Measurements from ENCODE around the gene ALG12. TPM values are rescaled to one million over a fixed set of nuclear protein-coding genes. Genes with fewer than 3 reads are reported as not detected.

ALG12 gene
- total and polyA plus RNA-seq, 2 donors from 2014 or later = 27.2 to 28.4 TPM

- H3K4me1 ChIP-seq (ENCODE audit: control insufficient read depth in 2 of 3, insufficient read depth in 2 of 3, low read depth in 1 of 3, low read length in 3 of 3) = peaks cover 0 to 3% (median 0%) of the 10 kb centered on the region in 3 donors
- H3K36me3 ChIP-seq (ENCODE audit: control insufficient read depth in 2 of 3, insufficient read depth in 3 of 3, low read length in 3 of 3) = peaks cover 9 to 20% (median 16%) of the 10 kb centered on the region in 3 donors
- no peak overlapping the region for H3K9ac ChIP-seq (ENCODE audit: low read length in 3 of 3)
- H3K27ac ChIP-seq (ENCODE audit: low read depth in 2 of 2, low read length in 2 of 2) = no peak overlapping the region
- H3K27me3 ChIP-seq (ENCODE audit: control insufficient read depth, insufficient read depth, low read length) = no peaks in the 10 kb centered on the region
- DNase-seq (no peak), FAIRE-seq (no peak)
- H3K9me3 ChIP-seq (ENCODE audit: control insufficient read depth in 2 of 3, insufficient read depth in 1 of 3, low read length in 3 of 3) = peaks cover 0 to 6% (median 4%) of the 10 kb centered on the region in 3 donors
- intact Hi-C loops (cut with DNase I) = no loop called here
- TF ChIP-seq CTCF (IDR thresholded peaks at IDR 0.05; ENCODE audit: borderline replicate concordance, extremely low read depth, insufficient read depth) = no peak
- no peak overlapping the region for H3K4me3 ChIP-seq (ENCODE audit: low read length in 3 of 3)
These were observed 21.1 kb downstream of the ALG12 start for GRCh38 chr22:49897015-49897684.

- intact Hi-C loops (cut with DNase I) = no loop called here
- H3K9me3 ChIP-seq (ENCODE audit: control insufficient read depth in 2 of 3, insufficient read depth in 1 of 3, low read length in 3 of 3) = peaks cover 0 to 6% (median 0%) of the 10 kb centered on the region in 3 donors
- peaks cover 2 to 11% (median 7%) of the 10 kb centered on the region in 3 donors for H3K36me3 ChIP-seq (ENCODE audit: control insufficient read depth in 2 of 3, insufficient read depth in 3 of 3, low read length in 3 of 3)
- no peak for TF ChIP-seq CTCF (IDR thresholded peaks at IDR 0.05; ENCODE audit: borderline replicate concordance, extremely low read depth, insufficient read depth)
- H3K27ac ChIP-seq (ENCODE audit: low read depth in 2 of 2, low read length in 2 of 2) = no peak overlapping the region
- H3K9ac ChIP-seq (ENCODE audit: low read length in 3 of 3) = no peak overlapping the region
- FAIRE-seq = no peak
- H3K4me1 ChIP-seq (ENCODE audit: control insufficient read depth in 2 of 3, insufficient read depth in 2 of 3, low read depth in 1 of 3, low read length in 3 of 3) = no peaks in the 10 kb centered on the region
- DNase-seq = peak in 2 of 5 donors; percentile 29
- no peaks in the 10 kb centered on the region for H3K27me3 ChIP-seq (ENCODE audit: control insufficient read depth, insufficient read depth, low read length)
- no peak overlapping the region for H3K4me3 ChIP-seq (ENCODE audit: low read length in 3 of 3)
These were observed 22.0 kb downstream of the ALG12 start for GRCh38 chr22:49896201-49896600.

- peaks cover 0 to 4% (median 3%) of the 10 kb centered on the region in 3 donors for H3K36me3 ChIP-seq (ENCODE audit: control insufficient read depth in 2 of 3, insufficient read depth in 3 of 3, low read length in 3 of 3)
- no peaks in the 10 kb centered on the region for H3K4me1 ChIP-seq (ENCODE audit: control insufficient read depth in 2 of 3, insufficient read depth in 2 of 3, low read depth in 1 of 3, low read length in 3 of 3)
- FAIRE-seq = no peak
- H3K9ac ChIP-seq (ENCODE audit: low read length in 3 of 3) = no peak overlapping the region
- intact Hi-C loops (cut with DNase I) = no loop called here
- H3K4me3 ChIP-seq (ENCODE audit: low read length in 3 of 3) = no peak overlapping the region
- no peak overlapping the region for H3K27ac ChIP-seq (ENCODE audit: low read depth in 2 of 2, low read length in 2 of 2)
- H3K9me3 ChIP-seq (ENCODE audit: control insufficient read depth in 2 of 3, insufficient read depth in 1 of 3, low read length in 3 of 3) = peaks cover 0 to 14% (median 0%) of the 10 kb centered on the region in 3 donors
- no peaks in the 10 kb centered on the region for H3K27me3 ChIP-seq (ENCODE audit: control insufficient read depth, insufficient read depth, low read length)
- TF ChIP-seq CTCF (IDR thresholded peaks at IDR 0.05; ENCODE audit: borderline replicate concordance, extremely low read depth, insufficient read depth) = no peak
- DNase-seq = peak in 2 of 5 donors; percentile 27 to 37
These were observed 23.8 kb downstream of the ALG12 start for GRCh38 chr22:49894322-49895054.
